A673 (cell line): Measurements from ENCODE around the gene PANK3. TPM values are rescaled to one million over a fixed set of nuclear protein-coding genes. Genes with fewer than 3 reads are reported as not detected.

ENCODE experiments used
- BruUV-seq: library from RNA; stranded (reverse); fragments of 400-500 nt; replicated peaks from 2 replicates; lab custom pipeline; 2021; lab: Mats Ljungman, UMichigan
- CTCF ChIA-PET: fragments of 300-600 bp; sonication (Branson Sonifier 250); formaldehyde crosslinking; loops from one replicate; lab custom pipeline; 2022; ENCODE audit warnings: antibody characterized with exemption; lab: Charles Lee
- POLR2A ChIA-PET: fragments of 300-600 bp; sonication (Branson Sonifier 250); formaldehyde crosslinking; loops from one replicate; lab custom pipeline; 2022; ENCODE audit warnings: antibody characterized with exemption; ENCODE audit not compliant: low non-redundant PET; lab: Charles Lee
- DNase-seq: peaks from one replicate; pipeline ENCODE4 v3.0.0-alpha.2; 2015; ENCODE audit warnings: low spot score
- H3K27ac ChIP-seq: fragments of 200-600 bp; sonication (generic); 2 replicates; pipeline ENCODE4 v1.5.1; 2016; ENCODE audit warnings: mixed run types, low read depth, mild to moderate bottlenecking, mixed read lengths, antibody characterized with exemption, low read length; ENCODE audit not compliant: poor library complexity, severe bottlenecking
- H3K27me3 ChIP-seq: fragments of 200-600 bp; sonication (generic); replicated peaks from 2 replicates; pipeline ENCODE4 v1.6.1; 2017; ENCODE audit warnings: mixed run types, low read depth, mild to moderate bottlenecking, mixed read lengths, antibody characterized with exemption, low read length; ENCODE audit not compliant: insufficient read depth, poor library complexity
- H3K36me3 ChIP-seq: fragments of 200-600 bp; sonication (generic); 2 replicates; pipeline ENCODE4 v1.6.1; 2016; ENCODE audit warnings: mixed run types, mild to moderate bottlenecking, mixed read lengths, antibody characterized with exemption, low read length; ENCODE audit not compliant: insufficient read depth, poor library complexity, severe bottlenecking
- H3K4me1 ChIP-seq: fragments of 200-600 bp; sonication (generic); 2 replicates; pipeline ENCODE4 v1.6.1; 2017; ENCODE audit warnings: mixed run types, mild to moderate bottlenecking, mixed read lengths, antibody characterized with exemption, low read length; ENCODE audit not compliant: insufficient read depth, poor library complexity, severe bottlenecking
- H3K4me3 ChIP-seq: fragments of 200-600 bp; sonication (generic); 2 replicates; pipeline ENCODE4 v1.5.1; 2016; ENCODE audit warnings: low read depth, mixed run types, mild to moderate bottlenecking, mixed read lengths, low read length; ENCODE audit not compliant: poor library complexity, severe bottlenecking
- H3K9me3 ChIP-seq: fragments of 200-600 bp; sonication (generic); 2 replicates; pipeline ENCODE4 v1.6.1; 2016; ENCODE audit warnings: mixed run types, low read depth, mild to moderate bottlenecking, mixed read lengths, antibody characterized with exemption, low read length; ENCODE audit not compliant: poor library complexity, severe bottlenecking
- CTCF ChIP-seq: fragments of 300-800, 200-600 bp; sonication (generic); conservative IDR thresholded peaks from 2 replicates; pipeline ENCODE4 v1.5.1; 2017; ENCODE audit warnings: low read depth, mild to moderate bottlenecking, antibody characterized with exemption, low read length, moderate library complexity, mixed read lengths
- EZH2 ChIP-seq: fragments of 200-600 bp; sonication (generic); IDR thresholded peaks from 2 replicates; pipeline ENCODE4 v1.6.1; 2017; ENCODE audit warnings: borderline replicate concordance, low read depth, mild to moderate bottlenecking, mixed read lengths, antibody characterized with exemption, low read length; ENCODE audit not compliant: poor library complexity, severe bottlenecking
- intact Hi-C: fragments of 100-400 bp; cut with micrococcal nuclease; formaldehyde crosslinking; loops from one replicate; pipeline ENCODE4 v1.10.0; 2022; ENCODE audit not compliant: unreplicated experiment
- total RNA-seq: library from RNA; stranded (reverse); gene quantifications from 2 replicates; pipeline ENCODE4 v1.2.3, GENCODE V29; 2021

The PANK3 gene
- total RNA-seq, 1 experiment from 2014 or later = 79.2 TPM

GRCh38 chr5:168602517-168602916, 23.3 kb upstream of the PANK3 start:
- no TSS peak for BruUV-seq
- TF ChIP-seq EZH2 (no peak), CTCF (no peak)
- POLR2A ChIA-PET = no interaction called here
- CTCF ChIA-PET = no interaction called here
- Histone ChIP-seq H3K4me1 (no peaks in the 10 kb centered on the region), H3K9me3 (no peaks in the 10 kb centered on the region), H3K36me3 (no peaks in the 10 kb centered on the region), H3K4me3 (no peak overlapping the region), H3K27me3 (no peaks in the 10 kb centered on the region), H3K27ac (no peak overlapping the region)
- no peak for DNase-seq
- intact Hi-C loops = no loop called here

GRCh38 chr5:168601972-168602371, 22.8 kb upstream of the PANK3 start:
- no peaks in the 10 kb centered on the region for H3K9me3 ChIP-seq
- no peak overlapping the region for H3K27ac ChIP-seq
- ChIA-PET CTCF (no interaction called here), POLR2A (no interaction called here)
- peaks cover 5% of the 10 kb centered on the region for H3K27me3 ChIP-seq
- no peak overlapping the region for H3K4me3 ChIP-seq
- no peaks in the 10 kb centered on the region for H3K36me3 ChIP-seq
- TF ChIP-seq CTCF = no peak
- TF ChIP-seq EZH2 = no peak
- no peak for DNase-seq
- no peaks in the 10 kb centered on the region for H3K4me1 ChIP-seq
- no TSS peak for BruUV-seq
- intact Hi-C loops = no loop called here

GRCh38 chr5:168600409-168600808, 21.2 kb upstream of the PANK3 start:
- TF ChIP-seq EZH2 (no peak), CTCF (no peak)
- no peak for DNase-seq
- H3K4me1 ChIP-seq = no peaks in the 10 kb centered on the region
- no peak overlapping the region for H3K27ac ChIP-seq
- no peaks in the 10 kb centered on the region for H3K9me3 ChIP-seq
- ChIA-PET CTCF (no interaction called here), POLR2A (no interaction called here)
- BruUV-seq = no TSS peak
- H3K4me3 ChIP-seq = no peak overlapping the region
- intact Hi-C loops = no loop called here
- peaks cover 7% of the 10 kb centered on the region for H3K27me3 ChIP-seq
- no peaks in the 10 kb centered on the region for H3K36me3 ChIP-seq
